HFFc6 (cell line): ENCODE measurements around the gene RUNX1. TPM values are rescaled to one million over a fixed set of nuclear protein-coding genes. Genes with fewer than 3 reads are reported as not detected.

Experiments used
- DNase-seq: peaks from one replicate; pipeline ENCODE4 v3.0.0-alpha.2; 2018
- H3K27ac Mint-ChIP-seq: 2 replicates; pipeline ENCODE4 v1.8.0; 2020; ENCODE audit warnings: mild to moderate bottlenecking, mixed read lengths
- H3K27me3 Mint-ChIP-seq: 2 replicates; pipeline ENCODE4 v1.8.0; 2021; ENCODE audit warnings: mild to moderate bottlenecking, moderate library complexity, mixed read lengths; ENCODE audit not compliant: insufficient read depth
- H3K36me3 Mint-ChIP-seq: 2 replicates; pipeline ENCODE4 v1.8.0; 2021; ENCODE audit warnings: low read depth, mixed read lengths
- H3K4me1 Mint-ChIP-seq: 2 replicates; pipeline ENCODE4 v1.8.0; 2020; ENCODE audit warnings: low read depth, mixed read lengths
- H3K4me3 Mint-ChIP-seq: 2 replicates; pipeline ENCODE4 v1.8.0; 2020; ENCODE audit warnings: mild to moderate bottlenecking, moderate library complexity, mixed read lengths
- H3K9me3 Mint-ChIP-seq: 2 replicates; pipeline ENCODE4 v1.8.0; 2020; ENCODE audit warnings: mild to moderate bottlenecking, mixed read lengths
- CTCF ChIP-seq: fragments of 200-600 bp; sonication (generic); IDR thresholded peaks from 2 replicates; pipeline ENCODE4 v1.5.0; 2021; ENCODE audit warnings: antibody characterized with exemption, mild to moderate bottlenecking
- total RNA-seq, 6 experiments: library from RNA; stranded (reverse); fragmentation: NEBNext Ultra II Directional; extraction: Animal tissue kit (Norgen Biotek cat#: 25700); gene quantifications; 2 replicates in 1 of 6; 3 replicates in 5 of 6; pipeline ENCODE4 v1.2.3, GENCODE V29; 2021

The RUNX1 gene
- total RNA-seq, 6 experiments from 2014 or later = 57.4 to 78.9 (median 61.3) TPM

GRCh38 chr21:34794686-34795085 is 254.4 kb downstream of the RUNX1 start:
- Mint-ChIP-seq H3K4me3 (peak overlapping the region; percentile 71), H3K9me3 (no peaks in the 10 kb centered on the region), H3K36me3 (peaks cover 52% of the 10 kb centered on the region), H3K27ac (peak overlapping the region; percentile 94), H3K4me1 (peaks cover 51% of the 10 kb centered on the region), H3K27me3 (peaks cover 5% of the 10 kb centered on the region)
- no peak for TF ChIP-seq CTCF
- DNase-seq = no peak

GRCh38 chr21:34793471-34793870 is 255.6 kb downstream of the RUNX1 start:
- TF ChIP-seq CTCF = peak; percentile 25
- no peaks in the 10 kb centered on the region for H3K9me3 Mint-ChIP-seq
- DNase-seq = no peak
- H3K36me3 Mint-ChIP-seq = peaks cover 54% of the 10 kb centered on the region
- H3K27me3 Mint-ChIP-seq = peaks cover 8% of the 10 kb centered on the region
- peaks cover 43% of the 10 kb centered on the region for H3K4me1 Mint-ChIP-seq
- H3K27ac Mint-ChIP-seq = no peak overlapping the region
- no peak overlapping the region for H3K4me3 Mint-ChIP-seq

- H3K4me3 Mint-ChIP-seq = no peak overlapping the region; the same call in 1 of the 2 replicates
- peaks cover 34% of the 10 kb centered on the region for H3K4me1 Mint-ChIP-seq
- no peak overlapping the region for H3K27ac Mint-ChIP-seq
- H3K36me3 Mint-ChIP-seq = peaks cover 46% of the 10 kb centered on the region
- no peaks in the 10 kb centered on the region for H3K9me3 Mint-ChIP-seq
- no peak for TF ChIP-seq CTCF
- peaks cover 8% of the 10 kb centered on the region for H3K27me3 Mint-ChIP-seq
- DNase-seq = no peak
Measured at GRCh38 chr21:34792504-34793089, 256.5 kb downstream of the RUNX1 start.

- H3K36me3 Mint-ChIP-seq = peaks cover 39% of the 10 kb centered on the region
- no peak overlapping the region for H3K27ac Mint-ChIP-seq
- peaks cover 8% of the 10 kb centered on the region for H3K27me3 Mint-ChIP-seq
- no peak for TF ChIP-seq CTCF
- no peak for DNase-seq
- no peak overlapping the region; the same call in 1 of the 2 replicates for H3K4me3 Mint-ChIP-seq
- H3K4me1 Mint-ChIP-seq = peaks cover 28% of the 10 kb centered on the region
- no peaks in the 10 kb centered on the region for H3K9me3 Mint-ChIP-seq
Measured at GRCh38 chr21:34791776-34792503, 257.2 kb downstream of the RUNX1 start.

GRCh38 chr21:34790834-34791233 is 258.3 kb downstream of the RUNX1 start:
- peaks cover 32% of the 10 kb centered on the region for H3K36me3 Mint-ChIP-seq

More at GRCh38 chr21:34790834-34791233, 258.3 kb downstream of the RUNX1 start:
- peaks cover 8% of the 10 kb centered on the region for H3K27me3 Mint-ChIP-seq
- DNase-seq = no peak
- TF ChIP-seq CTCF = no peak
- H3K9me3 Mint-ChIP-seq = no peaks in the 10 kb centered on the region
- H3K4me3 Mint-ChIP-seq = no peak overlapping the region
- peaks cover 17% of the 10 kb centered on the region for H3K4me1 Mint-ChIP-seq
- H3K27ac Mint-ChIP-seq = peak overlapping the region; percentile 38; the same call in 1 of the 2 replicates
